ACC112 (cell line): Measurements from ENCODE around the gene FAM163A.

Experiments
- H2AFZ ChIP-seq: fragments of 200-600 bp; sonication (generic); one replicate; pipeline ENCODE4 v1.6.0; 2017; ENCODE audit warnings: antibody characterized with exemption, low read length; ENCODE audit not compliant: unreplicated experiment
- H3K27ac ChIP-seq: fragments of 200-600 bp; sonication (generic); 2 replicates; pipeline ENCODE4 v1.5.1; 2014; ENCODE audit warnings: low read depth, mild to moderate bottlenecking, antibody characterized with exemption, low read length, moderate library complexity
- H3K27me3 ChIP-seq: fragments of 200-600 bp; sonication (generic); 2 replicates; pipeline ENCODE4 v1.6.1; 2014; ENCODE audit warnings: mild to moderate bottlenecking, antibody characterized with exemption, low read length, moderate library complexity, mixed read lengths; ENCODE audit not compliant: insufficient read depth
- H3K36me3 ChIP-seq: fragments of 200-600 bp; sonication (generic); 2 replicates; pipeline ENCODE4 v1.6.1; 2016; ENCODE audit warnings: mild to moderate bottlenecking, antibody characterized with exemption, low read length, moderate library complexity, mixed read lengths; ENCODE audit not compliant: insufficient read depth
- H3K4me1 ChIP-seq: fragments of 200-600 bp; sonication (generic); one replicate; pipeline ENCODE4 v1.6.1; 2016; ENCODE audit warnings: low read length, mixed read lengths; ENCODE audit not compliant: insufficient read depth, unreplicated experiment, control insufficient read depth
- H3K4me3 ChIP-seq: fragments of 200-600 bp; sonication (generic); 2 replicates; pipeline ENCODE4 v1.5.1; 2014; ENCODE audit warnings: mild to moderate bottlenecking, low read depth, low read length
- H3K79me2 ChIP-seq: fragments of 200-600 bp; sonication (generic); one replicate; pipeline ENCODE4 v1.6.0; 2016; ENCODE audit warnings: low read length; ENCODE audit not compliant: control insufficient read depth, unreplicated experiment, insufficient read depth

FAM163A gene

DNA sequence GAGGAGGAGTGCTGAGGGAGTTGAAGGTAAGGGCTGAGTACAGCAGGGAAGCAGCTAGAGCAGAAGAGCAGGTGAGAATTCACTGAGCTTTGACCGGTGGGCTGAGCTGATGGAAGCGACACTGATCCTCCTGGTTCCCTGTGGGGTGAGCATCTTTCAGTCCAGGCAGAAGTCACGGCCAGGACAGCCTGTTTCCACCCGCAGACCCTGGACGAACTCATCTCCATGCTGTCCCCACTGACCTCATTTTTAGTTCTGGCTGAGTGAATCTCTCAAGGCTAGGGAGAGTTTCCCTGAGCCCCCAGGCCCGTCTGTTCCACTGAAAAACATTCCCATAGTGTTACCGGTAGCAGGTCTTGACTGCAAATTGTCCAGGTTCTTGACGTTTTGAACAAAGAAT is 31.5 kb downstream of the FAM163A start:
- Histone ChIP-seq H3K27me3 (peaks cover 26% of the 10 kb centered on the region), H2AFZ (no peak overlapping the region), H3K36me3 (no peaks in the 10 kb centered on the region), H3K79me2 (no peaks in the 10 kb centered on the region), H3K4me3 (peak overlapping the region; percentile 60; the same call in 1 of the 2 replicates), H3K4me1 (no peaks in the 10 kb centered on the region), H3K27ac (no peak overlapping the region)

DNA sequence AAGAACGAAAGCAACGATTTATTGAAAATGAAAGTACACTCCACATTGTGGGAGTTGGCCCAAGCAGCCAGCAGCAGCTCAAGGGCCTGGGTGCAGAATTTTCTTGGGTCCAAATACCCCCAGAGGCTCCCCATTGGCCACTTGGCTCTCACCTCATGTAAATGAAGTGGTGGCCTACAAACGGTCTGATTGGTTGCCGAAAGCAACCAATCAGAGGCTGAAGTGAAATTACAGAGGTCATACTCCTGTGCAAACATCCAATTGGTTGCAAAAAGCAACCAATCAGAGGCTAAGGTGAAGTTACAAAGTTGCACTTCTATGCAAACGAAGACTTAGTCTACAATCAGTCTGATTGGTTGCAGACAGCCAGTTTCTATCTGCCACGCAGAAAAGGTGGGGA is 31.9 kb downstream of the FAM163A start:
- peak overlapping the region; percentile 60; the same call in 1 of the 2 replicates for H3K4me3 ChIP-seq
- H2AFZ ChIP-seq = no peak overlapping the region
- H3K4me1 ChIP-seq = no peaks in the 10 kb centered on the region
- H3K79me2 ChIP-seq = no peaks in the 10 kb centered on the region
- H3K36me3 ChIP-seq = no peaks in the 10 kb centered on the region
- H3K27me3 ChIP-seq = peaks cover 26% of the 10 kb centered on the region
- H3K27ac ChIP-seq = no peak overlapping the region

DNA sequence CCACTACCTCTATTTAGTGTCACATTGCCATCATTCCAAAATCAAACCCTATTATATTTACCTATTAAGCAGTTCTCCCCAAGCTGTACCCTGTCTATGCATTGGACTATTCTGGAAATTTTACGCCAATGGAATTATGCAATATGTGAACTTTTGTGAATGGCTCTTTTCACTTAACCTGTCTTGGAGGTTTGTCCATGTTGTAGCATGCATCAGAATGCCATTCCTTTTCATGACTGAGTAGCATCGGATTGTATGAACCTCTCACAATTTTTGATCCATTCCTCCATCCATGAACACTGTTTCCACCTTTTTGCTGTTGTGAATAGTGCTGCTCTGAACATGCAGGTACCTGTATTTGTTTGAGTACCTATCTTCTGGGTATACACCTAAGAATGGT is 33.7 kb downstream of the FAM163A start:
- H2AFZ ChIP-seq = no peak overlapping the region
- H3K4me1 ChIP-seq = no peaks in the 10 kb centered on the region
- no peak overlapping the region for H3K27ac ChIP-seq
- peaks cover 26% of the 10 kb centered on the region for H3K27me3 ChIP-seq
- H3K36me3 ChIP-seq = no peaks in the 10 kb centered on the region
- H3K4me3 ChIP-seq = no peak overlapping the region
- H3K79me2 ChIP-seq = no peaks in the 10 kb centered on the region

DNA sequence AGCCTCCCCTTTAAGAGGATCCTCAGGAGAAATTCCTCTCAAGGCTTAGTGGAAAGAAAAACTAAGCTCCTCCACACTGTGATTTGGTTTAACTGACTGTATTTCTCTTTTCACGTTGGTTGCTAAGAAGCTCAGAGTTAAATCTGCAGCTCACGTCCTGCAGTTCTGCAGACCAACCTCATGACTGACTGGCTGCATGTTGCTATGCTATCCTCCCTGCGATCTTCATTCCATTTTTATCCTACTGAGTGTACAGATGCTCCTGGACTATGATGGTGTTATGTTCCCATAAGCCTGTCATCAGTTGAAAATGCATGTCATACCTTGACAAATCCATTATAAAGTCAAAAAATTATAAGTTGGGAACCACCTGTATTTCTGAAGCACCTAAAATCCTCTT is 34.6 kb downstream of the FAM163A start:
- no peaks in the 10 kb centered on the region for H3K79me2 ChIP-seq
- no peaks in the 10 kb centered on the region for H3K4me1 ChIP-seq
- no peaks in the 10 kb centered on the region for H3K36me3 ChIP-seq
- H3K4me3 ChIP-seq = no peak overlapping the region
- H3K27me3 ChIP-seq = peaks cover 25% of the 10 kb centered on the region
- no peak overlapping the region for H2AFZ ChIP-seq
- H3K27ac ChIP-seq = no peak overlapping the region

DNA sequence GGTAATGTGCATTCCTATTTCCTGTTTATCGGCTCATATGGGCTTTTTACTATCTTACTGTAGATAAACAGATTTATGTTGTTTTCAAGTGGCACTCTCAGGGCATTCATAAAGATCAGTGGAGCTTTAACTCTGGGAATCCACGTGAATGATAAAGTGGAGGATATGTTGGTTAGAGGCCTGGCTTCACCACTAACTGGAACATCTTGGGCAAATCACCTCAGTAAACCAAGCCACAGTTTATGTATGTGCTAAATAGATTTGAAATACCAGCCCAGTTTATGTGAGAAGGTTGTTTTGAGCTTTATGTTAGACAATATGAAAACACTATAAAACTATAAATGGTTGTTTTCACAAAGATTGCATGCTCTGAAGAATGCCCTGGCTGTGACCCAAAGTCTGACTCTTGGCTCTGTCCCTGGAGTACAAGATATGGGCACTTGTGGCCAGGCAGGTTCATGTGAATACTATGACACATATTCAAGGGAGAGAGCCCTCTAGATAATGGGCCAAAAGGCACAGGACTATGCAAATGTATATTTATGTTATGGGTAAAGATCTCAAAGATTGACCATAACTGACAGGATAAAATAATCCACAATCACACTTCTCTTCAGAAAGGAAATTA is 36.7 kb downstream of the FAM163A start:
- Histone ChIP-seq H3K4me1 (no peaks in the 10 kb centered on the region), H3K27ac (no peak overlapping the region), H3K4me3 (no peak overlapping the region), H3K27me3 (peaks cover 34% of the 10 kb centered on the region), H2AFZ (no peak overlapping the region), H3K79me2 (no peaks in the 10 kb centered on the region), H3K36me3 (no peaks in the 10 kb centered on the region)

DNA sequence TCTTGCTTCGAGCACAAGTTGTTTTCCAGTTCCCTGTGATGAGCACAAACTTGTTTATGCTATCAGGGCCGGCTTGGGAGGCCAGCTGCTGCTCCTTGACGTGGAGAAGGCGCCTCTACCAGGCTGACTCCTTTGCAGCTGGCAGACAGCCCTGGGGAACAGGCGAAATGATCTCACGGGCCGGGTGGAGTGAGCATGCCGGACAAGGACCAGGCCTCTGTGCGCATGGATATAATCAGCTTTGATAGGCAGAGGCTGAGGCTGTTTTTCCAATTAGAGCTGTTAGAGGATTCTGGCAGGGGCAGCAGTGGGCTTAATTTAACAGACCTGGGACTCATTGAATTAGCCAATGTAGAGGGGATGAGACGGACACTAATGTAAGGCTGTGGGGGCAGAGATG is 38.9 kb downstream of the FAM163A start:
- H3K4me3 ChIP-seq = no peak overlapping the region
- H3K27ac ChIP-seq = no peak overlapping the region
- H3K27me3 ChIP-seq = peaks cover 40% of the 10 kb centered on the region
- H3K36me3 ChIP-seq = no peaks in the 10 kb centered on the region
- no peaks in the 10 kb centered on the region for H3K79me2 ChIP-seq
- no peak overlapping the region for H2AFZ ChIP-seq
- H3K4me1 ChIP-seq = no peaks in the 10 kb centered on the region

DNA sequence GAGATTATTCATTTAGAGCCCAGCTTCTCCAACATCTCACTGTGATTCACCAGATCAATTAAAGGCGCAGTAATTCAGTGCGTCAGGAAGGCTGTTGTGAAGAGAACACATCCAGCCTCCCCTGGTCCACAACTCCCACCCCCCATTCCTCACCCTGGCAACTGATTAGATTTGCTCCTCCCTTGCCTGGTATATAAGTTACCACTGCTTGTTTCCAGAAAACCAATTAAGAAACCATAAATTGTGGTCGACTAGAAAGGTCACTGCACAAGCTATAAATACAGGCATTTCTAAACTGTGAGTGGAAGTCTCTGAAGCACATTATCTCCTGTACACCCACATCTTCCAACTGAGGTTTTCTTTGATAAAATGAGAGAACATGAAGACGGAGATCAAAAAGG is 41.9 kb downstream of the FAM163A start:
- H3K79me2 ChIP-seq = no peaks in the 10 kb centered on the region

DNA sequence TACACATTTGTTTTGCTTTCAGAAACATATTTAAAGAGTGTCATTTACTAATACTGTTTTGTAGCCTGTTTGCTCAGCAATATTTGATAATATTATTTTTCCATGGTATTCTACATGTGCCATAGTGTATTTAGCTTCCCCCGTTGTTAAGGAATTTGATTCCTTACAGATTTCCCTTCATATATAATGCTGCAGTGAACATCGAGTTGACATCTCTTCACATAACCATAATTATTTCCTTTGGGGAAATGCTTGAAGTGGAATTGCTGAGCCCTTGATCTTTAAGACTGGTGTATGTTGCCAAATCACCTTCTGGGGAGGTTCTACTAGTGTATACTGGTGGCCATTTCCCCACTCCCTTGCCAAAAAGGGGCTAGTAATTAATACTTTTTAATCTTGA is 42.6 kb downstream of the FAM163A start:
- no peak overlapping the region for H3K4me3 ChIP-seq
- no peaks in the 10 kb centered on the region for H3K79me2 ChIP-seq
- H3K27me3 ChIP-seq = peaks cover 49% of the 10 kb centered on the region
- H3K27ac ChIP-seq = no peak overlapping the region
- no peaks in the 10 kb centered on the region for H3K4me1 ChIP-seq
- no peak overlapping the region for H2AFZ ChIP-seq
- no peaks in the 10 kb centered on the region for H3K36me3 ChIP-seq

More for the DNA sequence above, 41.9 kb downstream of the FAM163A start:
- Histone ChIP-seq H3K27ac (no peak overlapping the region), H3K36me3 (no peaks in the 10 kb centered on the region), H3K27me3 (peaks cover 45% of the 10 kb centered on the region), H3K4me1 (no peaks in the 10 kb centered on the region), H2AFZ (no peak overlapping the region), H3K4me3 (no peak overlapping the region)

DNA sequence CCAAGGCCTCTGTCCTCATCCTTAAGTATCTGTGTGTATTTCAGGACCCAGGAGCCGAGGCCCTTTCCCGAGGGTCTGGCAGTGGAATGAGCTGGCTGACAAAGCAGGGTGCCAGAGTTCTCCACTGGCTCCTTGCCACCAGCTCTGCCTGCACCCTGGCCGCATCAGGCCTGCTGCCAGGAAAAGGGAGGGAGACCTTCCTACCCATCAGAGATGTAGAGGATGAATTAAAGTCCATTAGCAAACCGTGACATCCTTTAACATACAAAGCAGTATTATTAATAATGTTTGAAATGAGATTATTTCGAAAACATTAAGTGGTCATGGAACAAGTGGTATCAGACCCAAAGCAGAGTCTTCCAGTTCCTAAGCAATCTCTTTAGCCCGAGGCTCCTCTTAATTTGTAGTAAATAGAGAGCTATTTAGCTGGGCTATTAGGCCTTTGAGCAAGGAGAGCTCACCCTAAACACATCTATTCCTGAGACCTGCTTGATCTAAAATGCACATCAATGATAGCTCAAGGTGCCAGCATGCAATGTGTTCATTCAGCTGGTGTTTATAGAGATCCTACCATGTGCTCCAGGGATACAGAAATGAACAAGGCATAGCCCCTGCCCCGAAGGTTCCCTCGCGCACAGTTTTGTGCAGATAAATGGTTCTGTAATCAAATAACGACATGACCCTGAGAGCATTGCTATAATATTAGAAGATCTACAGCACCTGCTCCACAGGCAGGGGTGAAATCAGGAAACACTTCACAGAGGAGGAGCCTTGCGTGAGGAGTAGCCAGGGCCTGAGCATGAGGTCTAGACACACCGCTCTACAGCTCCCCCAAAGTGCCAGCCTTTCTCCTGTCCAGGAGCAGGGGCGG is 44.0 kb downstream of the FAM163A start:
- peaks cover 48% of the 10 kb centered on the region for H3K27me3 ChIP-seq
- H3K36me3 ChIP-seq = no peaks in the 10 kb centered on the region
- no peaks in the 10 kb centered on the region for H3K4me1 ChIP-seq
- no peak overlapping the region for H3K27ac ChIP-seq
- H2AFZ ChIP-seq = no peak overlapping the region
- H3K79me2 ChIP-seq = no peaks in the 10 kb centered on the region
- no peak overlapping the region for H3K4me3 ChIP-seq

DNA sequence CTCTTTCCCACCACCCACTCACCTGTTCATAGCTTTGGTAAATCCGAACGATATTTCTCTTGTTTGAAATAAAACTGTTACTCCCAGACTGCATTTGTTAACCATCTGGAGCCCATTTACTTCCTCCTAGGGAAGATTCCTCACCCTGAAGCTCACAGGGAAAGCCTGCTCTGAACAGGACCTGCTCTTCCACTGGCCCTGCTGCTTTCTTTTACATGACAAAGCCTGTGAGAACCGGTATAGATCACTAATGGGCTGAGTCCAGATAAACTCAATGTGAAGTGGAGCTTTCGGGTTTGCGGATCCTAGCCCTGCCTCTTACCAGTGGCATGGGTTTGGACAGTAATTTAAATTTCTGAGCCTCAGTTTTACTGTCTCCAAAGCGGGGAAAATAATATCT is 45.2 kb downstream of the FAM163A start:
- H2AFZ ChIP-seq = no peak overlapping the region
- H3K4me1 ChIP-seq = no peaks in the 10 kb centered on the region
- no peaks in the 10 kb centered on the region for H3K36me3 ChIP-seq
- H3K27ac ChIP-seq = no peak overlapping the region
- H3K4me3 ChIP-seq = no peak overlapping the region
- H3K27me3 ChIP-seq = peaks cover 44% of the 10 kb centered on the region
- no peaks in the 10 kb centered on the region for H3K79me2 ChIP-seq

DNA sequence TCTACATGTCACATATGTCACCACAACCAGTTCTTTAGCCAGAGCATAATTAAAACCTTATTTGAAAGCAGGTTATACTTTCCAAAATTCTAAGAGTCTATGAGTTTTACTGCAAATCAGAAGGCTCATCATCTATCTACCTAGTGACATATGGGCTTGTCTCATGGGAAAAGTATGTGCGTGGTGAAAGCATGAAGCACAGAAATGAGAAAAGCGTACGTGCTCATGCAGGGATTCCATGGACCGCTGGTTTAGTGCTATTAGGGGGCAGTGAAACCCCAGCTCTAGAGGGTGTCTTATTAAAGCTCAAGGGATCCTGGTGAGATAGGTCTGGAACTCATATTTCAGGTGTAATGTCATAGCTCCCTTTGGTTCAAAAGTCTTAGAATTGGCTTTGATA is 50.2 kb downstream of the FAM163A start:
- Histone ChIP-seq H3K4me1 (no peaks in the 10 kb centered on the region), H3K27ac (no peak overlapping the region), H3K4me3 (no peak overlapping the region), H3K27me3 (peaks cover 20% of the 10 kb centered on the region), H3K36me3 (no peaks in the 10 kb centered on the region), H3K79me2 (no peaks in the 10 kb centered on the region), H2AFZ (no peak overlapping the region)
